ENCODE data around the gene SLC26A9. TPM values are rescaled to one million over a fixed set of nuclear protein-coding genes. Genes with fewer than 3 reads are reported as not detected.

Gene SLC26A9
- total RNA-seq, 1 experiment from 2014 or later, result 0.15 TPM

GRCh38 chr1:205945069-205945468 is 1.8 kb upstream of the SLC26A9 start (continued):
- TF ChIP-seq ZNF281 (CRISPR knock-in tag; IDR thresholded peaks at IDR 0.05), result no peak

GRCh38 chr1:205944525-205944924 is 1.3 kb upstream of the SLC26A9 start:
- H3K27me3 Mint-ChIP-seq (ENCODE audit: low read depth), result no peaks in the 10 kb centered on the region; the same call in 1 of the 2 replicates
- H3K27ac Mint-ChIP-seq, result no peak overlapping the region
- ATAC-seq (no peak), DNase-seq (ENCODE audit: low spot score) (no peak)
- no peaks in the 10 kb centered on the region for H3K9me3 Mint-ChIP-seq
- ChIA-PET CTCF (interaction anchor here (1.1 to 7.0 kb wide), 3 partner anchors 26 to 134 kb away, joined by 4 to 61 read pairs (median 5); no protein-coding TSS in a partner anchor), POLR2A (no interaction called here)
- H3K36me3 Mint-ChIP-seq, result no peaks in the 10 kb centered on the region
- peaks cover 22% of the 10 kb centered on the region for H3K4me1 Mint-ChIP-seq
- no peak overlapping the region for H3K4me3 Mint-ChIP-seq
- TF ChIP-seq ERG (CRISPR knock-in tag; IDR thresholded peaks at IDR 0.05), result no peak
- no peak for TF ChIP-seq NFATC4 (CRISPR knock-in tag; IDR thresholded peaks at IDR 0.05)

GRCh38 chr1:205942631-205943159 is 561 bp downstream of the SLC26A9 start:
- H3K4me3 Mint-ChIP-seq, result no peak overlapping the region
- no peaks in the 10 kb centered on the region; the same call in 1 of the 2 replicates for H3K27me3 Mint-ChIP-seq (ENCODE audit: low read depth)
- H3K36me3 Mint-ChIP-seq, result no peaks in the 10 kb centered on the region
- ATAC-seq (no peak), DNase-seq (ENCODE audit: low spot score) (no peak)
- no peak overlapping the region for H3K27ac Mint-ChIP-seq
- H3K9me3 Mint-ChIP-seq, result no peaks in the 10 kb centered on the region
- CTCF ChIA-PET, result interaction anchor here (0.9 to 7.0 kb wide), 3 partner anchors 24 to 42 kb away, joined by 3 to 61 read pairs (median 3); no protein-coding TSS in a partner anchor
- peaks cover 27% of the 10 kb centered on the region for H3K4me1 Mint-ChIP-seq
- POLR2A ChIA-PET, result no interaction called here
- TF ChIP-seq ZNF138 (CRISPR knock-in tag; conservative IDR thresholded peaks at IDR 0.05) (no peak), NR3C1 (CRISPR knock-in tag; conservative IDR thresholded peaks at IDR 0.05; ENCODE audit: low read depth) (no peak), MLX (CRISPR knock-in tag; IDR thresholded peaks at IDR 0.05) (no peak), ZBTB21 (CRISPR knock-in tag; IDR thresholded peaks at IDR 0.05; ENCODE audit: borderline replicate concordance) (no peak), HMGXB4 (CRISPR knock-in tag; IDR thresholded peaks at IDR 0.05) (no peak)

GRCh38 chr1:205940710-205941109 is 2.5 kb downstream of the SLC26A9 start:
- H3K27me3 Mint-ChIP-seq (ENCODE audit: low read depth), result peaks cover 4% of the 10 kb centered on the region
- no peak for TF ChIP-seq IRF1 (CRISPR knock-in tag; IDR thresholded peaks at IDR 0.05)
- no peak for TF ChIP-seq ATF2 (CRISPR knock-in tag; IDR thresholded peaks at IDR 0.05; ENCODE audit: borderline replicate concordance, low read depth)
- TF ChIP-seq CREB1 (CRISPR knock-in tag; IDR thresholded peaks at IDR 0.05), result no peak
- no peak for TF ChIP-seq SMAD3 (CRISPR knock-in tag; IDR thresholded peaks at IDR 0.05; ENCODE audit: borderline replicate concordance)
- TF ChIP-seq TEAD1 (CRISPR knock-in tag; IDR thresholded peaks at IDR 0.05), result no peak
- TF ChIP-seq ARID4B (CRISPR knock-in tag; IDR thresholded peaks at IDR 0.05; ENCODE audit: borderline replicate concordance), result no peak
- TF ChIP-seq JAZF1 (CRISPR knock-in tag; IDR thresholded peaks at IDR 0.05), result no peak
- H3K36me3 Mint-ChIP-seq, result no peaks in the 10 kb centered on the region
- ATAC-seq (no peak), DNase-seq (ENCODE audit: low spot score) (no peak)
- CTCF ChIA-PET, result interaction anchor here (0.6 to 7.0 kb wide), 6 partner anchors 9 to 36 kb away, joined by 3 to 61 read pairs (median 4); no protein-coding TSS in a partner anchor
- peaks cover 27% of the 10 kb centered on the region for H3K4me1 Mint-ChIP-seq
- H3K27ac Mint-ChIP-seq, result no peak overlapping the region
- no peak overlapping the region for H3K4me3 Mint-ChIP-seq
- H3K9me3 Mint-ChIP-seq, result no peaks in the 10 kb centered on the region
- POLR2A ChIA-PET, result no interaction called here
